Measurements from ENCODE around the gene ZNF185. TPM values are rescaled to one million over a fixed set of nuclear protein-coding genes. Genes with fewer than 3 reads are reported as not detected.

ZNF185 gene
- total RNA-seq, 4 donors from 2014 or later = 0.53 to 2.5 (median 1.4) TPM

DNA sequence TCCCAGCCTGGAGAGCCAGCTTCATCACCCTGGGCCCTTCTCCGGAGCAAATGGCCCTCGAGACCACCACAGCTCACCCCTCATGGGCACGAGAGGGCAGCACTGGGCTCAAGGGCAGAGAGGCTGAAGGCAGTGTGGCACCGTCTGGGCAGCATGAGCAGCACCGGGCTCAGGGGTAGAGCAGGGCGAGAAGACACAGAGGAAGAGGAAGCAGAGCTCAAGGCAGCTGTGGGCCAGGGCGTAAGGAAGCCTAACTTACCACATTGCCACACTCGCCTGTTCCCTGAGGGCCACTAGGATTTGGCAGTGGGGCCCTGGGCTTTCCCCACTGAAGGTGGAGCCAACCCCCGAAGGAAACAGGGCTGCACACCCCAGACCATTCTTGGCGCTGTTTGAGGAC lies 15.5 kb downstream of the ZNF185 start:
- no peaks in the 10 kb centered on the region for H3K36me3 ChIP-seq
- no peaks in the 10 kb centered on the region for H3K9me3 ChIP-seq
- no peak for DNase-seq
- H3K4me3 ChIP-seq = no peak overlapping the region
- H3K27me3 ChIP-seq = no peaks in the 10 kb centered on the region
- no peak overlapping the region for H3K27ac ChIP-seq
- no peak for TF ChIP-seq POLR2A (IDR thresholded peaks at IDR 0.05)
- TF ChIP-seq, protein P1, sequence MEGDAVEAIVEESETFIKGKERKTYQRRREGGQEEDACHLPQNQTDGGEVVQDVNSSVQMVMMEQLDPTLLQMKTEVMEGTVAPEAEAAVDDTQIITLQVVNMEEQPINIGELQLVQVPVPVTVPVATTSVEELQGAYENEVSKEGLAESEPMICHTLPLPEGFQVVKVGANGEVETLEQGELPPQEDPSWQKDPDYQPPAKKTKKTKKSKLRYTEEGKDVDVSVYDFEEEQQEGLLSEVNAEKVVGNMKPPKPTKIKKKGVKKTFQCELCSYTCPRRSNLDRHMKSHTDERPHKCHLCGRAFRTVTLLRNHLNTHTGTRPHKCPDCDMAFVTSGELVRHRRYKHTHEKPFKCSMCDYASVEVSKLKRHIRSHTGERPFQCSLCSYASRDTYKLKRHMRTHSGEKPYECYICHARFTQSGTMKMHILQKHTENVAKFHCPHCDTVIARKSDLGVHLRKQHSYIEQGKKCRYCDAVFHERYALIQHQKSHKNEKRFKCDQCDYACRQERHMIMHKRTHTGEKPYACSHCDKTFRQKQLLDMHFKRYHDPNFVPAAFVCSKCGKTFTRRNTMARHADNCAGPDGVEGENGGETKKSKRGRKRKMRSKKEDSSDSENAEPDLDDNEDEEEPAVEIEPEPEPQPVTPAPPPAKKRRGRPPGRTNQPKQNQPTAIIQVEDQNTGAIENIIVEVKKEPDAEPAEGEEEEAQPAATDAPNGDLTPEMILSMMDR (IDR thresholded peaks at IDR 0.05) = no peak
- H3K4me1 ChIP-seq = no peaks in the 10 kb centered on the region

DNA sequence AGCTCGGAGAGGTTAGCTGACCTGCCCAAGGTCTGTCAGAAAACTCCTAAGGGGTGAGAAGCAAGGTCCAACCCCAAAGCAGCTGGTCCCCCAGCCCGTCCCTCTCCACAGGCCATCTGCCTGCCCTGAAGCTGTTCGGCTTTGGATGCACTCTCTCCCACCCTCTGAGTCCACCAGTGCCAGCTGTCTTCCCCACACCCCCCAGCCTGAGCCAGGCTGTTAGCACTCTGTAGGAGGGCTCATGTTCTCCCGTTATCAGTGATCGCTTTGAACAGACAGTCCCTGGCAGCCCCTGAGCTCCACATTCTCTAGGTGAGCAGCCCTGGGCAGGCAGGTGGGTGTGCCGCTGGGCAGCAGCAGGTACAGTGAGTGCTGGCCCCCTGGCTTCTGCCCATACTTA lies 16.0 kb downstream of the ZNF185 start:
- Histone ChIP-seq H3K9me3 (no peaks in the 10 kb centered on the region), H3K27me3 (no peaks in the 10 kb centered on the region), H3K4me3 (no peak overlapping the region), H3K36me3 (no peaks in the 10 kb centered on the region), H3K4me1 (no peaks in the 10 kb centered on the region), H3K27ac (no peak overlapping the region)
- no peak for TF ChIP-seq POLR2A (IDR thresholded peaks at IDR 0.05)
- TF ChIP-seq, protein P1 (IDR thresholded peaks at IDR 0.05) = no peak
- DNase-seq = no peak

DNA sequence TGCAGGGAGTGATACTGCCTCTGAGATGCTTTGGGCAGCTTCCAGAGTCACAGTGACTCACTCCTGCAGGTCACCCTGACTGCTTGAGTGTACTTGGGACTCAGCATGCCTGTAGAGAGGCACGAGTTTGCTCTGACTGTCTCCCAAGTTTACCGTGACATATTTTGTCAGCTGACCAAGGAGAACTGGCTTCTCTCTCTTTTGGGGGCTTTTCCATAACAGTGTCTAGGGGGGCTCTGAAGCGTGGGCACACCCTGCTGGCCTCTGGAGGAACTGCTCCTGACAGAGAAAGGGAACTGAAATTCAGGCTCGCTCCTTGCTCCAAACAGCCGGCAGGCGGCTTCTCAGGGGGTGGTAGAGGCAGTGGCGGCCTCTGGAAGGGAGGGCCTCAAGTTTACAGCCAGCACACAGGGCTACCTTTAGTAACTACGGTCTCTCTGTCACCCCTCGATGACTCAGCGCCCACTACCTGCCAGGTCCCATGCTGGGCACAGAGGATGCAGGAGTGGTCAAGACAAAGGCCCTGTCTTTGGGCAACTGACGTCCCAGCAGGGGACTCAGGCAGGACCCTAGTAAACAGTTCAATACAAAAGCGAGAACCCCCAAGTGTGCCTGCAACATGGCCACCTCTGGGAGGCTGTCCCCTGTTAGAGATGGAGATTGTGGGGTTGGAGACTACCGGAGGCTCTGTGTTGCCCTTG lies 17.8 kb downstream of the ZNF185 start:
- Histone ChIP-seq H3K4me1 (no peaks in the 10 kb centered on the region), H3K27ac (no peak overlapping the region), H3K36me3 (no peaks in the 10 kb centered on the region), H3K27me3 (no peaks in the 10 kb centered on the region), H3K4me3 (no peak overlapping the region), H3K9me3 (no peaks in the 10 kb centered on the region)
- TF ChIP-seq, protein P1 (IDR thresholded peaks at IDR 0.05) = peak in 4 of 6 experiments; percentile 27 to 45 (median 30)
- no peak for TF ChIP-seq POLR2A (IDR thresholded peaks at IDR 0.05)
- no peak for DNase-seq

DNA sequence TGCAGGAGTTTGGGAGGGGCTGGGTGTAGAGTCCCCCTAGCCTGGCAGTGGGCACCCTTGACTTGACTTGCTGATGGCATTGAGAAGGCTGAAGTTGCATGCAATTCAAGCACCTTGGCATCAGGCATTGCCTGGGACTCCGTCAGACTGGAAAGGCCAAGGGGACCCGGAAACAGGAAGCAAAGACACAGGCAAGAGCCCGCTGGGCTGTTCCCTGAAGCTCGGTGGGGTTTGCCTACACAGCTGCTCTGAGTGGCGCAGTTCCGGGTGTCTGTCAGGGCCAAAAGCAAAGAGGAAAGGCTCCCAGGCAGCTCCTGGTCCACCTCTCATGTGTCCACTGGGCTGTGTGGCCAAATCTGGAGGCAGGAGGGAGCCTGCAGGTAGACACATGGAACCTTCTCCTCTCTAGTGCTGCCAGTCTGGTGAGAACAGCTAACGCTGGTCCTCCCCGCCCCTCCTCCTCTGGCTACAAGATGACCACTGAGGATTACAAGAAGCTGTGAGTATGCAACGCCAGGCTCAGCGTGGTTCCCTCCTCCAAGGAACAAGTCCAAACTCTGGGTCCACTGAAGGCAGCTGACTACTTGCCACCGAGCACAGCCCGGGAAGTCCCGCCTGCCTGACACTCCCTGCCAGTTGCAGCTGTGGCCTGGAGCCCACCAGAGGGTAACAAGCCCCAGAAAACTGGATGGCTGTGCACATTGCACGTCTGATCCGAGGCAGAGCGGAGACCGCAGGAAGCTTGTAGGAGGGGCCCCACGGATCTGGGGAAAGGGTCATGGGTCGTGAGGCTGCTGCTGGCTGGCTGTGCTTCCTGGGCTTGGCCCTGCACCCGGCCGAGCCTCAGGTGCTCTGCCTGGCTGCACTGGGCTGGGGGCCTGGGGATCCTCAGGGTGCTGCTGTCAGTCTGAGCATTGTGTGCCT lies 20.1 kb downstream of the ZNF185 start:
- H3K36me3 ChIP-seq = no peaks in the 10 kb centered on the region
- H3K27ac ChIP-seq = no peak overlapping the region
- no peaks in the 10 kb centered on the region for H3K27me3 ChIP-seq
- no peak for TF ChIP-seq POLR2A (IDR thresholded peaks at IDR 0.05)
- TF ChIP-seq, protein P1 (IDR thresholded peaks at IDR 0.05) = no peak
- no peaks in the 10 kb centered on the region for H3K4me1 ChIP-seq
- no peak overlapping the region for H3K4me3 ChIP-seq
- H3K9me3 ChIP-seq = no peaks in the 10 kb centered on the region
- no peak for DNase-seq

DNA sequence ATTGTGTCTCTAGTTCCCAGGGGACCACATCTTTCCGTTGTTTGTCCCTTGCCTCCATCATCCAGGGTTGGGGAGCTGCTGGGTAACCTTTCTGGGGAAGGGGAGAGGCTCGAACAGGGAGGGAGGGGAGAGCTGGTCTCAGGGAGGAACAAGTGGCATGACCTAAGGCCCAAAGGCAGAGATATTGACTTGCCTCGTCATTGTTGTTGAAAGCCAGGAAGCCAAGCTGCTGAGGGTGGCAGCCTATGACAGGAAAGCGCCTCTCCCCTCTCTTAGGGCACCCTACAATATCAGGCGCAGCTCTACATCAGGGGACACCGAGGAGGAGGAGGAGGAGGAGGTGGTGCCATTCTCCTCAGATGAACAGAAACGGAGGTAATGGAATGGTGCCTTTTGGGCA lies 20.8 kb downstream of the ZNF185 start:
- Histone ChIP-seq H3K36me3 (no peaks in the 10 kb centered on the region), H3K27ac (no peak overlapping the region), H3K9me3 (no peaks in the 10 kb centered on the region), H3K4me1 (no peaks in the 10 kb centered on the region), H3K4me3 (no peak overlapping the region), H3K27me3 (no peaks in the 10 kb centered on the region)
- no peak for TF ChIP-seq POLR2A (IDR thresholded peaks at IDR 0.05)
- TF ChIP-seq, protein P1 (IDR thresholded peaks at IDR 0.05) = no peak
- no peak for DNase-seq
